ENCODE data around the gene KCNG4.

Gene KCNG4

DNA sequence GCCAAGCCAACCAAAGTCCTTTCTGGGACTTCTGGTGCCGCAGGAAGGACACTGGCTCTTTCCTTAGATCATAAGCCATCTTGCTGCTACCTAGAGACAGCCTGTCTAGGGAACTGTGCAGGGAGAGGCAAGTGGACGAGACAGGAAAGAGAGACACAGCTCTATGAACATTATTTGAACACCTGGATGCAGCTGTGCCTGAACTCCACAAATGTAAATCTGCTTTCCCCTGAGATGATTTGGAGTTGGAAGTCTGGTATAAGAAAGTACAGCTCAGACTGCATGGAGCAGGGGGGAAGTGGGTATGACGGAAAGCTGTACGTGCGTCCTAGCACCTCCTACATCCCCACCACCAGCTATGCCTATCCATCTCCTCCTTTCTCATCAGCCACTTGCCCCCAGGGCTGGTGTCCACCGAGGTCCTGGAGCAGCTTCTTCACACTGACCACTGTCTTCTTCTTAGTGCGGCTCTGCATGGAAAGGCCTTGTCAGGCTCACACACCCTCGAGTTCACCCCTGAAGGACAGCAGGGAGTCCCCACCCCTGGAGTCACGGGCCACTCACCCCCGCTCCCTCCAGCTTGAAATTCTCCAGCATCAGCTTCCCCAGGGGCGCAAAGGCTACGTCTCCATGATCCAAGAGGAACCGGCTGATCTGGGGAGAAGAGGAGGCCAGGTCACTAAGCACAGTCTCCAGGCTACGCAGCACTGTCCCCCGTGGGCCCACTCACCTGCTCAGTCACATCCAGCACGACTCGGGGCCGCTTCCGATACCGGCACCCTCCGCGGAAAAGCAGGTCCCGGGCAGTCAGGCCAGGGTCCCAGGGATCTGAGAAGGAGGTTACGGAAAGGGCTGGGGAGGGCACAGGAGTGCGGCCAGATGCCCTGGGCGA lies 56.9 kb downstream of the KCNG4 start:
- DNase-seq: no peak

GRCh38 chr16:84182104-84182503 lies 57.7 kb downstream of the KCNG4 start:
- DNase-seq: no peak

GRCh38 chr16:84181144-84181915 lies 58.5 kb downstream of the KCNG4 start:
- no peak for DNase-seq

- no peak for DNase-seq
Measured at GRCh38 chr16:84180519-84181140, 59.2 kb downstream of the KCNG4 start.

GRCh38 chr16:84179612-84180320 lies 60.0 kb downstream of the KCNG4 start:
- no peak for DNase-seq

- DNase-seq: no peak
Measured at GRCh38 chr16:84178892-84179611, 60.8 kb downstream of the KCNG4 start.

DNA sequence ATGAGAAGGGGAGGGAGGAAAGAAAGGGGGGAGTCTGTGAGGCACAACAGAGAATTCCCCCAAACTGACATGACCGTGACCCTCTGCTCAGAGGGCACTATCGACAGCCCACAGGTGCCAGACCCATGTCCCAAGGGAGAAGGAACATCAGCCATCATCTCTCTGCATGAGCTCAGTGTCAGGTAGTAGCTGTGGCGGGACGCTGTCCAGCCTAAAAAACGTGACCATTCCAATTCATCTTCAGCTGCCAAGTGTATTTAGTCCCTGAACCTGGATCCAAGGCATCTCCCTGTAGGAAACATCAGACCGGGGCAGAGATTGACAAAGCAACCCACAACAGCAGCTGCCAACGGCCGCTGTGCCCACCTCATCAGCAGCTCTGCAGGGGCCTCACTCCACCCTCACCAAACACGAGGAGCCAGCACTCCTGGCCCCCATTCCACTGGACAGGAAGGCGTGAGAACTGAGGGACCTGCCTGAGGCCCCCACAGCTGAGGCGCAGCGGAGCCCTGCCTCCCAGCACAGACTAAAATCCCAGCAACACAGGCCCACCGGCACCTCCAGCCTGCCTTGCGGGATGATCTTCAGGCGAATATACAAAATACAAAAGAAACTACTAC lies 61.6 kb downstream of the KCNG4 start:
- no peak for DNase-seq

DNA sequence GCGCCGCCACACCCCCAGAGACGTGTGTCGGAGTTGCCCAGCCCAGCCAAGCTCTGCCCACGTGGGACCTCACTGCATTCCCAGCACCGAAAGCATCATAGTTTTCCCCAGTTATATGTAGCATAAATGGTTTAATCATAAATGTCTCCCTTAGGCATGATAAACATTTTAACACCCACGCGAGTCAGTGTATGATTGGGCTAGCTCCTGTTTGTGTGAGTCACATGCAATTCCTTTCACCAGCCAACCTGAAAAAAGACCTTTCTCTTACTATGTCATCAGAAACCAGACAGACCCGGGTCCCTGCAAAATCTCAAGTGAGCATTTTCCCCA lies 62.1 kb downstream of the KCNG4 start:
- DNase-seq: no peak

GRCh38 chr16:84176192-84177053 lies 63.4 kb downstream of the KCNG4 start:
- no peak for DNase-seq

DNA sequence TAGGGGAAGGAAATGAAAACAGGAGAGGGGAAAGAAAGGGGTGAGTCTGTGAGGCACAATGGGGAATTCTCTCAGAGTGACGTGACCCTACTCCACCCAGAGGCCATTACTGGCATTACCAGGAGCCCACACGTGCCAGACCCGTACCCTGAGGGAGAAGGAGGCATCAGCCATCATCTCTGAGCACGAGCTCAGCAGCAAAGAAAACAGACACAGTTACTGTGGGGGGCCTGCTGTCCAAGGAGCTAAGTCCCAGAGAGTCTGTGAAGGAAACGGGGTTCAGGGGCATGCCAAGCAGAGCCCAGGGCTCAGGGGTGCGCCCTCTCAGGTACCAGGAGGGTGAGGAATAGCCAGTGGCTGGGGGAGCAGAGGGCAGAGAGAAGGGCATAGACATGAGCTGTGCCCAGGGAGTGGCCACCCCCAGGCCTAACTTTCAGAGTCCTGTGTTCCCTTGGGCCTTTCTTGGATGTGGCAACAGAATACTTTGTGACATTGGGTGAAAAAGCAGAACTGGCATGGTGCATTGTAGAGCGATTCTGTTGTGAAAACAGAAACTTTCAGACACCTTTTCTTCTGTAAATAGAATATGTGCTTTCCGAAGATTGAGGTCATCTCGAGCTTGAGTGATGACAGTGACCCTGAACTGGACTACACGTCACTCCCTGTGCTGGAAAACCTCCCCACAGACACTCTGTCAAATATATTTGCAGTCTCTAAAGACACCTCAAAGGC lies 64.3 kb downstream of the KCNG4 start:
- DNase-seq: peak; percentile 52 to 65

GRCh38 chr16:84174396-84174795 lies 65.4 kb downstream of the KCNG4 start:
- DNase-seq: no peak

DNA sequence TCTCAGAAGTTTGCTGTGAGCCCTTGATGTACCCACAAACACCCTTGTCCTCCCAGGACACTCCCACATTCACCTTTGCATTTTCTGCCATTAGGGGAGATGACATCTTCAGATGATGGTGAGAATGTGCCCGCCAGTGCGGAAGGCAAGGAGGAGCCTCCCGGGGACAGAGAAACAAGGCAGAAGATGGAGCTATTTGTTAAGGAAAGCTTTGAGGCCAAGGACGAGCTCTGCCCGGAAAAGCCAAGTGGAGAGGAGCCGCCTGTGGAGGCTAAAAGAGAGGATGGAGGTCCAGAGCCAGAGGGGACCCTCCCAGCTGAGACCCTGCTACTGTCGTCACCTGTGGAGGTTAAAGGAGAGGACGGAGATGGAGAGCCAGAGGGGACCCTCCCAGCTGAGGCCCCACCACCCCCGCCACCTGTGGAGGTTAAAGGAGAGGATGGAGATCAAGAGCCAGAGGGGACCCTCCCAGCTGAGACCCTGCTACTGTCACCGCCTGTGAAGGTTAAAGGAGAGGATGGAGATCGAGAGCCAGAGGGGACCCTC lies 70.0 kb downstream of the KCNG4 start:
- no peak for DNase-seq
